Posterior cingulate gyrus (tissue), 11 donors: ENCODE data around the gene AFAP1.

Experiments
- DNase-seq, 10 donors: peaks; one replicate each; pipeline versions ENCODE4 v3.0.0 to v3.0.0-alpha.2; 2020 to 2021; ENCODE audit warnings: mixed read lengths in 3 of 10
- intact Hi-C: fragments of 100-400 bp; cut with DNase I; formaldehyde crosslinking; loops from one replicate; pipeline ENCODE4 v1.15.1; 2023

Gene AFAP1

GRCh38 chr4:7853271-7853670 is 86.4 kb downstream of the AFAP1 start:
- intact Hi-C loops: no loop called here
- peak in 1 of 10 donors; percentile 40 for DNase-seq

- intact Hi-C loops: no loop called here
- DNase-seq: no peak
Observed at GRCh38 chr4:7852568-7853185, 87.0 kb downstream of the AFAP1 start.

DNA sequence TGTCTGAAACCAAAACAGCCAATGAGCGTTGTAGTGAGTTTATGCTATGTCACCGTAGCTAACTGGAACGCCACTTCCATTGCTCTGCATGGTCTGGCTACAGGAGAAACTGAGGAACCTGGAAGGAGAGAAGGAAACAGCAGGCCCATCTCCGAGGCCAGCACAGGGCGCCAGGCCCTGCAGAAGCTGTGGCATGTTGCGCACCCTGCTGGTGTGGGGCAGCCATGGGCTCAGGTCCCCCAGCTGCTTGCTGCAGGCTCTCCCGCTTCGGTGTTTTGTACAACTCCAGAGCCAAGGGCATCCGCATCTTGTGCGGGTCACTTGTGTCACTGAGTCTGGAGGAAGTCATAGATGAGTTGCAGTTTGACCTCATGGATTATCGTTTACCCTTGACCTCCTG is 89.2 kb downstream of the AFAP1 start:
- intact Hi-C loops: no loop called here

GRCh38 chr4:7847206-7847605 is 92.5 kb downstream of the AFAP1 start:
- DNase-seq: no peak
- intact Hi-C loops: no loop called here

More for the DNA sequence above, 89.2 kb downstream of the AFAP1 start:
- DNase-seq: peak in 1 of 10 donors; percentile 39

DNA sequence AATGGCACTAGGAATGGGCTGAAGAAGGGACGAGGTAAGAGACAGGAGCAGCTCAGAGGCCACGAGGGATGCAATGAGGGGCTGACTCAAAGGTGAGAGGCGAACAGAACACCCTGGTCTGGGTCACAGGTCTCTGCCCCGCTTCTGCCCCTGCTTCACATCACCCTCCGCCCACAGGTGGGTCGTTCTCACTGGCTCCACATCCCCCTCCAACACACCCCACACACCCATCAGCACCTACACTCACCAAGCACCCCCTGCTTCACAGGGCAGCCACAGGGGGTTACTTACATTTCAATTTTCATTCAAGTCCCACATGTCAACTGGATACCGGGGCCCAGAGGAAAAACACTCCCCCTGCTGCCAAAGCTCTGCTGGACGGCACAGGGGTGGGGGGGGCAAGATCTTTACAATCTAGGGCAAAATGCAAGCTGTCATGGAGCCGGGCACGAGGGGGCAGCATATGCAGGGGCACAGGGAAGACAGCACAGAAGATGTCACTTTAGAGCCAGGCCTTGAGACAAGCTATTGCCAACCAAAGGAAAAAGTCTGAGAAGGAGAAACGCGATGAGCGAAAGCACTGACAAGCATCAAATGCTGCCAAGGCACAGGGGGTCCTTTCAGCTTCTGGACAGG is 94.0 kb downstream of the AFAP1 start:
- intact Hi-C loops: no loop called here
- DNase-seq: peak in 2 of 10 donors; percentile 25 to 46

DNA sequence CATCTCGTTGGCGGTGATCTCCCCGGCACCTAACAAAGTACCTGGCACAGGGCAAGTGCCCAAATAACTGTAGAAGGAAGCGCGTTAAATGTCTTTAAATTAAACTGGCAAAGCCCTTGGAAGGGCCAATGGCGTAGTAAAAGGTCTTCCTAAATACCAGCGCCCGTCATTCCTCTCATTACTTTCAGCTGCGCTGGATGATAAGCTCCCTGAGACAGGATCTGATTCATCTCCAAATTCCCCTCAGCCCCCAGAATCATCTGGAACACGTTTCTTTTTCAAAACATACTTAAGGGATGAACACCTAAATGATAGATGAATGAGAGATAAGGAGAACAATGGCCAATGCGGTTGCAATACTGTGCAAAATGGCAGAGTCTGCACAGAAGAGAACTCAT is 95.1 kb downstream of the AFAP1 start:
- intact Hi-C loops: no loop called here
- DNase-seq: no peak

DNA sequence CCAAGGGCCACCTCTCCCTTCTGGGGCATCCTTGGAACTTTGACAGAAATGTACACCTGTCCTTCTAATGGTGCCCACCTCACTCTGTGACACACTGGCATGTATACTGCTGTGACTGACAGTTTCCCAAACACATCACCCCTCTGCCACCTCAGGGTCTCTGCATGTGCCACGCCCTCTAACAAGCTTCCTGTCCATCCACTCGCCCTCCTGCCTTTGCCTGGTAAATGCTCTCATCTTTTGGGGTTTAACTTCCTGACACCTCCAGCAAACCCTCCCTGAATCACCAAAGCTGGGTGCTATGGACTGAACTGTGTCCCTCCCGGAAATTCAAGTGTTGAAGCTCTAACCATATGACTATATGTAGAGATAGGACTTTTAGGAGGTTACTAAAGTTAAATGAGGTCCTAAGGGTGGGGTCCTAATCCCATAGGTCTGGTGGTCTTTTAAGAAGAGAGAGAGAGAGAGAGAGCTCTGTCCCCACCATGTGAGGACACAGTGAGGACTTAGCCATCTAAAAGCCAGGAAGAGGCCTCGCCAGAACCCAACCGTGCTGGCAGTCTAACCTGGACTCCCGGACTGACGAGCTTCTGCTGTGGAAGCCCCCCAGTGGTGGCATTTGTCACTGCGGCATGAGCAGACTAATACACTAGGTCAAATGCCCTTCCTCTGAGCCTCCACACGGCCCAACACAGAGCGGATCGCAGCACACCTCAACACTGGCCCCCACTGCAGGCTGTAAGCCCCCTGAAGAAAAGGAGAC is 95.6 kb downstream of the AFAP1 start:
- intact Hi-C loops: no loop called here
- peak; percentile 35 to 94 (median 66) for DNase-seq

GRCh38 chr4:7842384-7843279 is 97.0 kb downstream of the AFAP1 start:
- DNase-seq: peak in 1 of 10 donors; percentile 69
- intact Hi-C loops: no loop called here

DNA sequence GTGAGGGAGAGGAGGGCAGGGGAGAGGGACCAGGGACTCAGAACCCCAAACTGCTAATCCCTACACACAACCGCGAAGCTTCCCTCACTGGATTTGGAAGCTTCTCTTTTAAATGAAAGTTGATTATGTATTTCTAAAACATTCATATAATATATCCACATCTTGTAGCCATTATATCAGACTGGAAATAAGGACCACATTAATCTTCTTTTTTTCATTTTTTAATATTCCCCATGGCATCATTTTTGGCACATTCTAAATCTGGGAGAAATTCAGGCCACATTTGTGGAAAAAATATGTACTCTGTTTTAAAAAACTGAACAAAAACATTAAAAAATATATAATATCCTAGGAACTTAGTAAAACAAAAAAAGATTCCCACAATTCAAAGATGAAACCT is 97.8 kb downstream of the AFAP1 start:
- intact Hi-C loops: no loop called here
- DNase-seq: no peak

GRCh38 chr4:7841071-7841470 is 98.6 kb downstream of the AFAP1 start:
- intact Hi-C loops: no loop called here
- DNase-seq: peak in 1 of 10 donors; percentile 29

GRCh38 chr4:7839856-7840255 is 99.8 kb downstream of the AFAP1 start:
- intact Hi-C loops: no loop called here

GRCh38 chr4:7838136-7838782 is 101.4 kb downstream of the AFAP1 start:
- intact Hi-C loops: no loop called here
- DNase-seq: peak in 1 of 10 donors; percentile 46

More at GRCh38 chr4:7839856-7840255, 99.8 kb downstream of the AFAP1 start:
- DNase-seq: no peak

- no peak for DNase-seq
- intact Hi-C loops: no loop called here
Observed at GRCh38 chr4:7837597-7838135, 102.0 kb downstream of the AFAP1 start.

DNA sequence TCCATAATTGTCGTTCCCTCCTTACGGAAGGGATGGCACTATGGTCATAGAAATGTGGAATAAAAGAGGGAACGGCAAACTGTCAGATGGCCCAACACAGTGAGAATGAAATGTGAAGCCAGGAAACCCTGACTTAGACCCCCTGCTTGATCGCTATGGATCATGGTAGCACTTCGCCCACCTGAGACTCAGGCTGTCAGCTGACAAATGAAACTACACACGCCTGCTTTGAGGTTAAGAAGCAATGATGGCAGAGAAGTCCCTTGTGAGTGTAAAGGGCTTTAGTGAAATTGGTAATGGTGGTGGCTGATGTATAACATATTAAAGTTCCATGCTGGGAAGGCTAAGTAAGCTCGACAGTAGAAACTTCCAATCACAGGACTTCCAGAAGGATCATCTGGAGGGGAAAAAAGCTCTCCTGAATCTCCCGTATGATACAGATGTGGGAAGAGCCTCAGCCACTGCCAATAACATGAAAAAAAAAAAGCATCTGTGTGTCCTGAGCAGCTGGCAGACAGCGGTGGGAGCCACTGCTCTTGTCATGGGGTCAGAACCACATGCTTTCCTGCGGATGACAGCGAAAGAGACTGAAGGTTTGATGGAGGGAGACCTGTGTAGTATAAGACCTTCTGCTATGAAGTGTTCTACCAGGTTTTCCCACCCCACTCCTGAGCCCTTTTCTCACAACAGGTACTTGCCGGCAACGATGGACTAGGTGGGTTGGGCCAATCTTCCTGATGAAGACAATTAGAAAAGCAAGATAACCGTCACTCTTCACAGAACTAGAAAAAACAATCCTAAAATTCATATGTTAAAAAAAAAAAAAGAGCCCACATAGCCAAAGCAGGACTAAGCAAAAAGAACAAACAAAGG is 107.6 kb downstream of the AFAP1 start:
- intact Hi-C loops: no loop called here

GRCh38 chr4:7831330-7831729 is 108.3 kb downstream of the AFAP1 start:
- intact Hi-C loops: no loop called here
- peak in 1 of 10 donors; percentile 56 for DNase-seq

More for the DNA sequence above, 107.6 kb downstream of the AFAP1 start:
- DNase-seq: no peak

DNA sequence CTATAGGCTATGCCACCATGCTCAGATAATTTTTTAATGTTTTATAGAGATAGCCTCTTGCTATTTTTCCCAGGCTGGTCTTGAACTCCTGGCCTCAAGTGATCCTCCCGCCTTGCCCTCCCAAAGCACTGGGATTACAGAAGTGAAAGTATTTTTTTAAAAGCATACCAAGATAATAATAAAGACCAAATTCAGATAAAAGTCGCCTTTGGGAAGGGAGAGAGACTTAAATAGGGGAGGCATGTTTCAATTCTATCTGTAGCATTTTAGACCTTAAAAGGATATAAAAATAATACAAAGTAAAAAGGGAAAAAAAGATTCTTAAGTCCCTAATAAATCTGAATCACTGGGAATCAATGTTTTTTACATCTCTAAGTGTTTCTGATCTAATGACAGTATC is 108.9 kb downstream of the AFAP1 start:
- DNase-seq: no peak
- intact Hi-C loops: no loop called here

DNA sequence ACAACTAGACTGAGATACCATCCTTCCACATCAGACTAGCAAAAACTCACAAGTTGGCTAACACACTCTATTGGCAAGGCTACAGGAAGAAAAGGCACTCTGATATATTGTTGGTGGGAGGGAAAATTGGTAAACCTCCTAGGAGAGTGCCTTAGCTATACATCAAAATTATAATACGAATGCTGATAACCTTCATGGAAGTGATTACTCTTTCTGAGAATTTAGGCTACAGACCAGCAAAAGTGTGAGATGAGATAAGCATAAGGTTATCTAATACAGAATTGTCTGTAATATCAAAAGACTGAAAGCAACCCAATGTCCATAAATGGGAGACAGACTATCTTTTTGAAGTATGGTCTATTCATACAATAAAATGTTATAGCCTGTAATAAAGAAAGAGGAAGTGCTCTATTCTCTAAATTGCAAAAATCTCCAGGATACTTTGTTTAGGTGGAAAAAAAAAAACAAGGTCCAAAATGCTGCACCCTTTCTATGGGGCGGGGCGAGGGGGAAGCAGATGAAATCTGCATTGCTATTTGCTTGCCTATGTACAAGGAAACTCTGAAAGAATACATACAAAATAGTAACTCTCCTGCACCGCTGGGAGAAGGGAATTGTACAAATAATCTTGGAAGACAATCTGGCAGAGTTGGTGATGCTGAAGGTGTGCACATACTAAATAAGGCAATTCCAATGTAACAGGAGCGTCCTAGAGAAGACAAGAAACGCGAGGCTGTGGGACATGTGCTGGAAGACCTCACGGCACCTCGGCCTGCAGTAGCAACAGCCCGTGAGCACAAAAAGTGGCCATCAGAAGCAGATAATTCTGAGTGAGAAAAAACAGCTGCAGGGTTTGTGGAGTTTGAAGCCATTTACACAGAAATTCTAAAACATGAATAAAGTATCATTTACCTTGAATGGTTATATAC is 109.7 kb downstream of the AFAP1 start:
- intact Hi-C loops: no loop called here
- DNase-seq: no peak
